MCF 10A (cell line): ENCODE measurements around the gene FASN. TPM values are rescaled to one million over a fixed set of nuclear protein-coding genes. Genes with fewer than 3 reads are reported as not detected.

Experiments used
- BruUV-seq: library from RNA; stranded (reverse); fragments of 400-500 nt; replicated peaks from 2 replicates; lab custom pipeline; 2021; lab: Mats Ljungman, UMichigan
- CTCF ChIA-PET: fragments of 300-600 bp; sonication (Branson Sonifier 250); formaldehyde crosslinking; extraction: SDS; loops from one replicate; lab custom pipeline; 2021; ENCODE audit warnings: antibody characterized with exemption, inconsistent platforms; lab: Yijun Ruan, JAX
- POLR2A ChIA-PET: fragments of 300-600, 350-650 bp; sonication (Branson Sonifier 250); formaldehyde crosslinking; extraction: SDS; loops from one replicate; lab custom pipeline; 2020; ENCODE audit warnings: antibody characterized with exemption, inconsistent platforms; lab: Yijun Ruan, JAX
- DNase-seq: peaks from one replicate; pipeline ENCODE4 v3.0.0-alpha.2; 2018; ENCODE audit not compliant: unreplicated experiment
- H3K27ac Mint-ChIP-seq: one replicate; pipeline ENCODE4 v1.8.0; 2022; ENCODE audit warnings: mild to moderate bottlenecking, low read depth, mixed read lengths; ENCODE audit not compliant: unreplicated experiment
- H3K27me3 Mint-ChIP-seq: one replicate; pipeline ENCODE4 v1.8.0; 2022; ENCODE audit warnings: mixed read lengths; ENCODE audit not compliant: insufficient read depth, unreplicated experiment
- H3K36me3 Mint-ChIP-seq: one replicate; pipeline ENCODE4 v1.8.0; 2022; ENCODE audit warnings: mild to moderate bottlenecking, moderate library complexity, mixed read lengths; ENCODE audit not compliant: insufficient read depth, unreplicated experiment
- H3K4me1 Mint-ChIP-seq: one replicate; pipeline ENCODE4 v1.8.0; 2022; ENCODE audit warnings: mixed read lengths; ENCODE audit not compliant: insufficient read depth, unreplicated experiment
- H3K4me3 Mint-ChIP-seq: one replicate; pipeline ENCODE4 v1.8.0; 2022; ENCODE audit warnings: mild to moderate bottlenecking, moderate library complexity, mixed read lengths; ENCODE audit not compliant: unreplicated experiment
- H3K9me3 Mint-ChIP-seq: one replicate; pipeline ENCODE4 v1.8.0; 2022; ENCODE audit warnings: mixed read lengths; ENCODE audit not compliant: unreplicated experiment
- CTCF ChIP-seq: fragments of 200-600 bp; IDR thresholded peaks from one replicate; pipeline ENCODE4 v1.8.0; 2022; ENCODE audit warnings: antibody characterized with exemption, mild to moderate bottlenecking; ENCODE audit not compliant: unreplicated experiment
- intact Hi-C: fragments of 100-400 bp; cut with micrococcal nuclease; formaldehyde crosslinking; loops from 2 replicates; pipeline ENCODE4 v1.14.1; 2022
- total RNA-seq: library from RNA; stranded (reverse); gene quantifications from 2 replicates; pipeline ENCODE4 v1.2.3, GENCODE V29; 2022

FASN gene
- total RNA-seq, 1 experiment from 2014 or later = 120 TPM

GRCh38 chr17:82062076-82062983 is 35.7 kb downstream of the FASN start:
- Mint-ChIP-seq H3K27me3 (no peaks in the 10 kb centered on the region), H3K9me3 (no peaks in the 10 kb centered on the region), H3K36me3 (peaks cover 27% of the 10 kb centered on the region), H3K4me3 (no peak overlapping the region), H3K4me1 (no peaks in the 10 kb centered on the region), H3K27ac (no peak overlapping the region)
- intact Hi-C loops = no loop called here
- TF ChIP-seq CTCF = no peak
- CTCF ChIA-PET = interaction anchor here (1.1 kb wide), 1 partner anchor 71 kb away, joined by 5 read pairs; no protein-coding TSS in a partner anchor
- POLR2A ChIA-PET = interaction anchor here (1.0 to 1.8 kb wide), 2 partner anchors 8 to 25 kb away, joined by 3 to 4 read pairs; partner anchors contain the start of gene DCXR
- BruUV-seq = no TSS peak
- DNase-seq = no peak

GRCh38 chr17:82061047-82061925 is 36.8 kb downstream of the FASN start:
- H3K4me3 Mint-ChIP-seq = no peak overlapping the region
- intact Hi-C loops = no loop called here
- H3K36me3 Mint-ChIP-seq = peaks cover 33% of the 10 kb centered on the region
- H3K27ac Mint-ChIP-seq = no peak overlapping the region
- no peaks in the 10 kb centered on the region for H3K4me1 Mint-ChIP-seq
- ChIA-PET CTCF (no interaction called here), POLR2A (interaction anchor here (1.0 kb wide), 1 partner anchor 24 kb away, joined by 3 read pairs; the partner anchor contains the start of gene DCXR)
- no peak for DNase-seq
- TF ChIP-seq CTCF = no peak
- no peaks in the 10 kb centered on the region for H3K9me3 Mint-ChIP-seq
- no peaks in the 10 kb centered on the region for H3K27me3 Mint-ChIP-seq
- no TSS peak for BruUV-seq

- Mint-ChIP-seq H3K27ac (no peak overlapping the region), H3K9me3 (no peaks in the 10 kb centered on the region), H3K4me3 (no peak overlapping the region), H3K36me3 (peaks cover 40% of the 10 kb centered on the region), H3K4me1 (no peaks in the 10 kb centered on the region), H3K27me3 (no peaks in the 10 kb centered on the region)
- ChIA-PET CTCF (interaction anchor here (1.2 kb wide), 1 partner anchor 10 kb away, joined by 3 read pairs; no protein-coding TSS in a partner anchor), POLR2A (interaction anchor here (1.2 kb wide), 1 partner anchor 15 kb away, joined by 3 read pairs; no protein-coding TSS in a partner anchor)
- TF ChIP-seq CTCF = no peak
- no peak for DNase-seq
- intact Hi-C loops = no loop called here
- BruUV-seq = no TSS peak
Measured at GRCh38 chr17:82060614-82061013, 37.4 kb downstream of the FASN start.
